GM19455 (cell line): ENCODE results near the gene TTC16.
"Not testable (repeated sequence)": the region's sequence is repeated elsewhere in the genome, so short reads cannot be mapped to it uniquely, and the experiment has no call there.

ENCODE experiments used
- ATAC-seq: cut with Tn5 transposase; IDR thresholded peaks from one replicate; pipeline ENCODE4 v1.9.1; 2021; ENCODE audit not compliant: unreplicated experiment

The TTC16 gene

DNA sequence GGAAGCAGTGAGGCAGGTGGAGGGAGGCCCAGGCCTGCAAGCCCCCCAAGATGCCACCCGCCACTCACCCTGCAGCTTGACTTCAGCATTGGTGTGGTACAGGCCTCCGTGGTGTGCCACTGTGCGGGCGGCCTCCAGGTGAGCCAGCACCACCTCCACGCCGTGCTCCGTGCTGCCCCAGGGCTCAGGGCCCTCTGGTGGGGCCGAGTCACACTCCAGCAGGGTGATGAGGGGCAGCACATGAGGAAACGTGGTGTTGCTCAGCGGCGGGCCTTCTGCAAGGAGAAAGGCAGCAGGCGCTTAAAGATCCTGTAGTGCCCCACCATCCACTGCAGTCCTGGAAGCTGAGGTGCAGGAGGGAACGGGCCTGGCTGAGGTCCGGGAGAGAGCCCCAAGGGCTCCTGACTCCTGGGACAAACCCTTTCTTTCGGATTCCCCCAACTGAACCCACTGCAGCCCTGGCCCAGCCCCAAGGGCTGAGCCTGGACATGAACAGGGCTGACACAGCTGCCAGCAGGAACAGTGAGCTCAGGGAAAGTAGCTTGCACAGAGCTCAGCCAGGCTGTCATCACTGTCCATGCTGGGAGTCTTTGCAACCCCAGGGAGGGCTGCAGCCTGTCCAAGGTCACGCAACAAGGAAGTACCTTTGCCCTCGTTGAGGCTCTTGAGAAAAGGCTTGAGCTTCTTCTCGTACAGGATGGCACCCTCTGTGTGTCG, 23.9 kb downstream of the TTC16 start:
- ATAC-seq = no peak

DNA sequence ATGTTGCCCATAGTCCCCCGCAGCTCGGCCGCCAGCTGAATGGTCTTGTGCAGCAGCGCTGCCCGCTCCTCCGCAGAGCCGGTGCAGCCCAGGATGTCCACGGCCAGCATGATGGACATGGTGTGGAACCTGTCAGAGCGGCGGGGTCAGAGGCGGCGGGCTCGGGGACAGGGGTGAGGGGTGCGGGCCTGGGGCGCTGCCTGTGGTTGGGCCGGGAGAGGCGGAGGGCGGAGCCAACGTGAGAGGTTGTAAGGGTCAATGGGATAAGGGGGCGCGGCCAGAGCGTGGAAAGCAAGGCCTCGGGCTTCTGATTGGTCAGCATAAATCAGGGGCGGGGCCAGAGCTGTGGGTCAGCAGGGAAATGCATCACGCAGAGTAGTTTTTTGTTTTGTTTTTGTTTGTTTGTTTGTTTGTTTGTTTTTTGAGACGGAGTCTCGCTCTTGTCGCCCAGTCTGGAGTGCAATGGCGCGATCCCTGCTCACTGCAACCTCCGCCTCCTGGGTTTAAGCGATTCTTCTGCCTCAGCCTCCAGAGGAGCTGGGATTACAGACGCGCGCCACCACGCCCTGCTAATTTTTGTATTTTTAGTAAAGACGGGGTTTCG, 26.1 kb downstream of the TTC16 start:
- ATAC-seq = no peak

DNA sequence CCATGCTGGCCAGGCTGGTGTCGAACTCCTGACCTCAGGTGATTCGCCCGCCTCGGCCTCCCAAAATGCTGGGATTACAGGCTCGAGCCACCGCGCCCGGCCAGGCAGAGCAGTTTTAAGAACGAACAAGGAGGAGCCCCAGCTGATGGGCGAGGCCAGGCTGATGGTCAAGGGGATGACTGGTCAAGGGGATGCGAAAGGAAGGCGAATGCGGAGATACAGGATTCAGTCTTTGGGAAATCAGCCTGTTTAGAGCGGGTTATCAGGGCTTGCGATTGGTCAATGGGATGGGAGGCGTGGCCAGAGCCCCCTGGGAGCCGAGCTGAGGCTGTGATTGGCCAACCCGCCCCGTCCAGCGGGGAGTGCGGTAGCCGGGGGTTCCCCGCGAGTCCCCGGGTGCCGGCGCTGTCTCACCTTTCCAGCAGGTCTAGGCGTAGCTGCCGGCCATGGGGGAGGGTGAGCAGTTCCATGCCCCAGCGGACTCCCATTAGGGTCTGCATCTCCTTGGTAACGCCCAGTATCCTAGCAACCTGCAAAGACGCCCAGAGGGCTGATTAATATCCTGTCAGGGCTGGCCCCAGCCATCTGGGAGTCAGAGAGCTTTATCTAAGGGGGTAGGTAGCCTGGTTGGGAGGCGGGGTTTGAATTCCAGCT, 26.7 kb downstream of the TTC16 start:
- ATAC-seq = no peak

DNA sequence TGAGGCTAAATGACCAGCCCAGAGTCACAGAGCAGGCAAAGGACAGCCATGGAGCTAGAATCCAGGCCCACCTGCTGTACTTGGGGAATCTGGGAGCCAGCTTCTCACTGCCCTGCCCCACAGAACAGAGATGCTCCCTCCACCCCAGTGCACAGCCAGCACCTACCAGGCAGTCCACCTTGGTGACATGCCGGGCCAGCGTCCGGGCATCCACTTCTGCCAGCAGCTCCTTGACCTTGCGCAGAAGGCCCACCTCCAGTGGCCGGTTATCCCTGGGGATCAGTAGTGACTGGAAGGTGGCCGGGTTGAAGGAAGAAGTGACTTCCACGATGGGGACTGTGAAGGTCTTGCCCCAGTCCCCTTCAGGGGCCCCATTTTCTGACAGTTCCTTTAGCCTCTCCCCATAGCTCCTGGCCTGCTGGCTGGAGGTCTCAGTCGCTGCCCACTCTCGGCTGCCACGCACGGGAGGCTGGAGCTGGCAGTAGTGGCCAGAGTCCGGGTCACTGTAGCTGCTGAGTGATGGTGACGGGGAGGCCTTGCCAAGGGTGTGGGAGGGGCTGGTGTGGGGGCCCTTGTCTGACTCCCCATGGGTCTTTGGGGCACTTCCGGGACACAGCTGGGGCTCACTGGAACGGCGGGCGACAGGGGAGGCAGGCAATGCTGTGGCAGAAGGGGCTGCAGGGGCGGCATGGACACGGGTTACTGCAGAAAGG, 28.7 kb downstream of the TTC16 start:
- no peak for ATAC-seq

DNA sequence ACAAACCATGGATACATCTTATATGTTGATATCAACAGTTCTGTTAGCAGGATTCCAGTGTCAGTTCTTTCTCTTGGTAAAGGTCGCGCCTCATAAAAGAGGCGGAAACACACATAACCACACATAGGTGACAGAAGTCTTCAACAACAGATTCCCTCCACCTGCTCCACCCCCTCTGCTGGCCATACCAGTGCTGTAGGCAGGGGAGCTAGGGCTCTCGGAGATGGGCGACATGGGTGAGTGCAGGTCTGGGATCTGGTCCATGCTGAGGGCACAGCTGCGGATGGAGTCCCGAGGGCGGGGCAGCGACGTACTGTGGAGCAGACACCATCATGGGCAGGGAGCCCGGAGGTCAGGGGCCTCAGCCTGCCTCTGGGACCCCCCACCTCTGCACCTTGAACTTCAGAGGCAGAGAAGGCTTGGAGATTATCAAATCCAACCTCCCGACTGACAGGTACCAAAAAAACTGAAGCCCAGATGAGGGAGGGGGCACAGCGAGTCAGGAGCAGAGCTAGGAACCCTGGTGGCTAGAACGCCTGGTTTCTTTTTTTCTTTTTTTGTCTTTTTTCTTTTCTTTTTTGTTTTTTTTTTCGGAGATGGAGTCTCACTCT, 31.2 kb downstream of the TTC16 start:
- no peak for ATAC-seq

DNA sequence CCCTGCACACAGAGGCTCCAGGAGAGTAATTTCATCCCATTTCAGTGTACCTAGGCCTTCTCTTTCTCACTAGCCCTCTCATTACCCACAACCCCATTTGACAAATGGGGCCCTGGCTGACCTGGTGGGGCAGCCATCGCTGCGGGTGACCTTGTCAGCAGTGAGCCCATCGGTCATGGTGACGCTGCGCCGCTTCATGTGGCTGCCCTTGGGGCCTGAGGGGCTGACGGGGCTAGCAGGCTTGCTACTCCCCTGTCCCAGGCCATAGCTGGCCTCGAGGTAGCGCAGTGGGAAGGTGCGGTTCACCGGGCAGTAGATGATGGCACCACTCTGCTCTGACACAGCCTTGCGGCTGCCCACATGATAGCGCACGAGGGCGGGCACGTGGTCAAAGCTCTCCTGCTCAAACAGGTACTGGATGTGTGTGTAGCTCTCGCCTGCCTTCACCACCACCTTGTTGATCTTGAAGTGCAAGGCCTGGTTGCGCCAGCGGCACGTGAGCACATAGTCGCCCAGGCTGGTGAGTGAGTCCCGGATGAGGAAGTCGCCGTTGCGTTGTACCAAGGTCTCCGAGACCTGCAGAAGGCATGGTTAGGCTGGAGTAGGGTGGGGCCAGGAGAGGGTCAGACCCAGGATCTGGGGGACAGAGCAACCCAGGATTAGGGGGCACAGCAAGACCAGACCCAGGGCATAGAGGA, 33.4 kb downstream of the TTC16 start:
- ATAC-seq = no peak

DNA sequence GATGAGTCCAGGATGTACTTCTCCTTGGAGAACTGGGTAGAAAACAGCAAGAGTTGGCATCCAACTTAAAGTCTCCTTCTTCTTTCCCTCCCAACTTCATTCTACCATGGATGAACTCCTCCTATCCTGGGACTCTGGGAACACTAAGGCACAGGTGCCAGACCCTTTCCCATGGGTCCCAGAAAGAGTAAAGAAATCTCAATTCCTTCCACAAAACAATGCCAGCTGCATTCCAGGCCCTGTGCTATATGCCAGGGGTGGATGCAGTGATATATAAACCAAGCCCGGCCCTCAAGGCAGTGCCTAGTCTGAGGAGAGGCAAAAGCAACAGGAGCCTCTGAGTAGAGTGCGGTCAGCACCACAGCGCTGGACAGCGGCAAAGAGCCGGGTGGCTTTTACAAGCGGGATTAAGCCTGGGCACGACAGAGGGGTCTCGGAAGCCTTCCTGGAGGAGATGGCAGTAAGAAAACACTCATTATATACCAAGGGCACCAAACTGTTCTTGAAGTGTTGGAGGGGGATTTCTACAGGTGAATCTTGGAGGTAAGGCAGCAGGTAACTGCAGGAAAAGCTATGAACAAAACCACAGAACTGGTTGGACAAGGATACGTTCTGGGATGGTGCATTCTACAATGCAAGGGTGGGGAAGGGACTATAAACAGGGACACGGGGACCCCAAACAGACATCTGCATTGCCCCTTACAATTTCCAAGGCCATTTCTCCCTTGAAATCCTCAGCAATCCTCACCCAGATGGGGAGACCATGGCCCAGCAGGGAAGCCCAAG, 35.6 kb downstream of the TTC16 start:
- no peak for ATAC-seq

DNA sequence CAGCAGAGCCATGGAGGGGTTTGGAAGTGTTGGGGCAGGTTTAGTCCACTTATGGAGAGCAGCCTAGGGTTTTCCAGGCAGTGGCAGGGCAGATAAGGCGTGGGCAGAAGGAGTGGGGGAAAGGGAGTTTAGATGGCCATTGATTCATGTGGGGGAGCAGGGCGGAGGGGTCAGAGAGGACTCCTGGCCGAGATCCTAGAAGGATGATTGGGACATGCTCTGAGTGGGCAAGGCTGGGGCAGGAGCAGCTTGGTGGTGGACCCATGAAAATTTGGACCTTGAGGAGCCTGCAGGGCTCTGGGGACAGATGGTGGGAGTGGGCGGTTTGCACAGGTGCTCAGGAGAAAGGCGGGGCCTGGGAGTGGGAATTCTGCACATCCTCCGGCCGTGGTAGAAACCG, 37.3 kb downstream of the TTC16 start:
- no peak for ATAC-seq

DNA sequence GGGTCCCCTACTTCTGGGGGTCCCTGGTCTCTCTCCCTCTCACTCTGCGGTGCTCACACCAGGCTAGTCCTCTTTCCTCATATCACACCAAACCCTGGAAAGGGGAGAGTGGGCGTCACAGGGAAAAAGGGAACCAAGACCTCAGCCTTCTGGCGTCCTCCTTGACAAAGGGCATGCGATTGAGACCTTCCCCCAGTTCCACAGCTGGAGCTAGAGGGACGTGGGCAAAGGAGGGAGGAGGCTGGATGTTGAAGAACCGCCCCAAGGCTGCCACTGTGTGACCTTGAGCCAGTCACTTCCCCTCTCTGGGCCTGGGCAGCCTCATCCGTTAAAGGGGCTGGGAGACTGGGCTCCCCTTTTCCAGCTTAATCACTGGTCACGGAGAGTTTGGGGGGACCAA, 37.7 kb downstream of the TTC16 start:
- no peak for ATAC-seq

DNA sequence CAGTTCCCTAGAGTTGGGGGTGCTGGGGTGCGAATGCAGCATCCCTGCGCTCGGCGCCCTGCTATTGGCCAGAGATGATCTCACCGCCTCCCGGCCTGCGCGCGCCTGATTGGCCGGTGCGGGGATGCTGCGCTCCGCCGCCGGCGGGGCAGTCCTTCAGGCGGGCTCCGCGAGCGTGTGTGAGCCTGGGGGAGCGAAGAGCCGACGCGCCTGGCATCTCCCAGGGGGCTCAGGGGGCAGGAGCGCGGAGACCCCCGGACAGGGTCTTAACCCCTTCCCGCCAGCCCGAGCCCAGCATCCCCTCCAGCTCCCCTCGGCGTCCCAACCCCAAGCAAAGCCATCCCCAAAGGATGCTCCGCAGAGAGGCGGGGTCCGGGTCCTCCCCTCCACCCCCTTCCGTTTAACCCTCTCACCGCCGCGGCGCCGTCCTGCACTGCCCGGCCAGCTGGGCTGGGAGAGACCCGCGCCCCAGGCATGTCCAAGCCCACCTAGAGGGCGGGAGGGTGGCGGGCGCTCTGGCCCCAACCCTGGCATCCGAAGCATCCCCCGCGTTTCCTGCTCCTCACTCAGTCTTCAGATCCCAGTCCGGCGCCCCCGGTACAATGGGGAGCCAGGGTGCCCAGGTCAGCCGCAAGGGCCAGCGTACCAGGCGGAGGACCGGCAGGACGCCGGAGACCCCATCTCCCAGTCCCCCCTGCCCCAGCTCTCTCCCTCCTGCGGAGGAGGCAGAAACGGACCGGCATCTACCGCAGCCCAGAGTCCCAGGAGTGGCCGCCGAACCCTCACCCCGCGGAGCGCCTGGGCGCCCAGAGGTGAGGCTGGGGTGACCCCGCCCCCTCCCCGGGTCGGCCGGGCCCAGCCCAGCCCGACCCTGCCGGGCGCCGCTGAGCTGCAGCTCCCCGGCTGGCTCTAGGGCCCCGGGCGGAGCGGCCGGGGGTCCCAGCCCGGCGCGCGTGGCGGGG, 38.5 kb downstream of the TTC16 start:
- no peak for ATAC-seq

DNA sequence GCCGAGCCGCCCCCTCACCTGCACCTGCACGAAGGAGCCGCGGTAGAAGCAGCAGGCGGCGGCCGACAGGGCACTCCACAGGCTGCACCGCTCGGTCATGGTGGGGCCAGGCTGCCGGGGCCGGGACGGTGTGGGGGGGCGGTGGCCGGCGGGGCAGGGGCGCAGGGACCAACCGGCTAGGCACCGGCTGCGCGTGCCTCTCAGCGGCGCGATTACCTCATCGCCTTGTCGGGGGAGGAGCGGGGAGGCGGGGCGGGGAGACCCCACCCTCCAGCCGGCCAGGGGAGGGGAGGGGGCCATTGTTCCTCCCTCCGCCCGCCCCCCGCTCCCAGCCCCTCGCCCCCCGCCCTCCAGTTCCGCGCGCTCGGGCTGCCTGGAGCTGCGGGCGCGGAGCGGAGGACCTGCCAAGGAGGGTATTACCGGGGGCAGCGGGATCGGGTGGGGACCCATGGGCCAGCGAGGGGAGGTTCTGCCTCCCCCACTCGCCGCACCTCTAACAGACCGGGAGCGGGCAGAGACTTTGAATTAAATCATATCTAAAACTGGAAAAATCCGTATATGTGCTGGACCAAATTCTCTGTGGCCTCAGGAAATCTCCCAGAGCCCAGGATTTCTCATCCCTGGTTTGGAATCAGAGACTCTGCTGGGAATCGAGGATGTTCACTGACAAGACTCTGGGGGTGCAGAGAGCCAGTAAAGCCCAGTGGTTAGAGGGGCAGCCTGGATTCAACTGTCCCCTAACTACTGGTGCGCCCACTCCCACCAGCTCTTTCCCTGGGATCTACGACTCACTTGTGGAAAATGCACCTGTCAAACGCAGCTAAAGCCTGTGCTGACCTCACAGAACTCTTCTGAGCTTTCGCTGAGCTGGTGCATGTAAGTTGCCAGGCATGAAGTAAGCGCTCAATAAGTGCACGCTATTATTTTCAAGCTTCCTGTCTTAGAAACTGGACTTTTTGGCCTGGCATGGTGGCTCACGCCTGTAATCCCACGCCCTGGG, 39.5 kb downstream of the TTC16 start:
- no peak for ATAC-seq

DNA sequence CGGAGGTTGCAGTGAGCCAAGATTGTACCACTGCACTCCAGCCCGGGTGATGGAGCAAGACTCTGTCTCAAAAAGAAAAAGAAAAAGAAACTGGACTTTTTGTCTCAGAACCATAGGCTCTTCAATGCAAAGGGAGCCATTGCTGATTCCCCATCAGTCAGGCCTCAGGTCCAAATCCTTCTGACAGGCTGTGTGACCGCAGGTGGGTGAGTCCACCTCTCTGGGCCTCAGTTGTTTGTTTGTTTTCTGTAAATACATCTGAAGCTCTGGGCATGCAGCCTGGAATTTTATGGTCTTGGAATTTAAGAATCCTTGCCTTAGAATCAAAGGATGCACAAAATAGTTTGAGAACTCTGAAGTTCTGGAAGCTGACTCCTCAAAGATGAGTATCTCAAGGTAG, 40.4 kb downstream of the TTC16 start:
- ATAC-seq = no peak

DNA sequence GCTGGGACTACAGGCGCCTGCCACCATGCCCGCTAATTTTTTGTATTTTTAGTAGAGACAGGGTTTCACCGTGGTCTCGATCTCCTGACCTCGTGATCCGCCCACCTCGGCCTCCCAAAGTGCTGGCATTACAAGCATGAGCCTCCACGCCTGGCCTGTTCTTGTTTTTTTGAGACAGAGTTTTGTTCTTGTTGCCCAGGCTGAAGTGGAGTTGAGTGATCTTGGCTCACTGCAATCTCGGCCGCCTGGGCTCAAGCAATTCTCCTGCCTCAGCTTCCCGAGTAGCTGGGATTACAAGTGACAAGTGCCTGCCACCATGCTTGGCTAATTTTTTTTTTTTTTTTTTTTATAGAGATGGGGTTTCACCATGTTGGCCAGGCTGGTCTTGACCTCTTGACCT, 40.9 kb downstream of the TTC16 start:
- ATAC-seq = not testable (repeated sequence)

DNA sequence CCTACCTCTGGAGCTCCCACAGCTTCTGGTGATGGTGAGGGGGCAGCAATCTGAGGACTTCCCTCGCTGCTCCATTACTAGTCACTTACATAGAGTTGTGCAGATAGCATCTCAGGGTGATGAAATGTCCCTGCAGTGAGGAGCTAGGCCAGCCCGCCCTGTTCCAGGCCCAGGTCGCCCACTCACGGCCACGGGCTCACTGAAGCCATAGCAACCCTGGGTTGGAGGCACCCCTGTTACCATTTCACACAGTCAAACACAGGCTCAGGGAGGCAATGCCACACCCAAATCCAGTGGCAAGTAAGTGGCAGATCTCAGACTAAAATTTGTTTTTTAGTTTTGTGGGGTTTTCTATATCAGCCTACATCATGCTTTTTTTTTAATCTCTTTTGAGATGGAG, 43.0 kb downstream of the TTC16 start:
- ATAC-seq = no peak

DNA sequence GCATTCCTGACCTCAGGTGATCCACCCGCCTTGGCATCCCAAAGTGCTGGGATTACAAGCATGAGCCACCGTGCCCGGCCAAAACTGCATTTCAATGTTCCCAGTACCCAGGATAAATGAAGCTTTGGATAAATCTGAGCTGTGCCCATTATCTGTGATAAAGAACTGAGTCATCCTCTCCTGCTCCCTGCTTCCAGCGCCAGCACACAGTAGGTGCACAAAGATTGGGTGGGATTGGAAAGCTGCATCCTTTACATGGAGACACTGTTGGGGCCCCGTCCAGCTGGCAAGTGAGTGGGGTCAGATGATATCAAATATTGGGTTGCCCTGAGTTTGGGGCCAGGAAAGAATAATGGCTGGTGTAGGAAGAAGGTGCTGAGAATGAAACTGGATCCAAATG, 45.2 kb downstream of the TTC16 start:
- no peak for ATAC-seq

DNA sequence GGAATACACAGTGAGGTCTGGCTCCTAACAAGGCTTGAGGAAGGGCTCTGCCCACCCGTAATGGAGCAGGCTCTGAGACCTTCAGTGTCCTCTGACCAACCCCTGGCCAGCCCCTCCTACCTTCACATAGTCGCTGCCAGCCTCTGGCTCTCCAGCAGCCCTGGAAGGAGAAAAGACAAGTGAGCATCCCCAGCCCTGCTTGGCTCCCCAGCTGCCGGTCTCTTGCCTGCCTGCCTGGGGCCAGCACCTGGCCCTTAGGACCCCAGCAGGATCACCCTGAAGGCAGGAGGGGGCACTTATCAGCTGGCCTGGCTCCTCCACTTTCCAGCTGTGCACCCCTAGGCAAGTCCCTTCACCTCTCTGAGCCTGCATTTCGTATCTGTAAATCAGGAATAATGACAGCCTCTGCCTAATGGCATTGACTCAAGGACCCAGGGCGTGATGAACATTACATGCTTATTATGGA, 45.6 kb downstream of the TTC16 start:
- ATAC-seq = no peak

DNA sequence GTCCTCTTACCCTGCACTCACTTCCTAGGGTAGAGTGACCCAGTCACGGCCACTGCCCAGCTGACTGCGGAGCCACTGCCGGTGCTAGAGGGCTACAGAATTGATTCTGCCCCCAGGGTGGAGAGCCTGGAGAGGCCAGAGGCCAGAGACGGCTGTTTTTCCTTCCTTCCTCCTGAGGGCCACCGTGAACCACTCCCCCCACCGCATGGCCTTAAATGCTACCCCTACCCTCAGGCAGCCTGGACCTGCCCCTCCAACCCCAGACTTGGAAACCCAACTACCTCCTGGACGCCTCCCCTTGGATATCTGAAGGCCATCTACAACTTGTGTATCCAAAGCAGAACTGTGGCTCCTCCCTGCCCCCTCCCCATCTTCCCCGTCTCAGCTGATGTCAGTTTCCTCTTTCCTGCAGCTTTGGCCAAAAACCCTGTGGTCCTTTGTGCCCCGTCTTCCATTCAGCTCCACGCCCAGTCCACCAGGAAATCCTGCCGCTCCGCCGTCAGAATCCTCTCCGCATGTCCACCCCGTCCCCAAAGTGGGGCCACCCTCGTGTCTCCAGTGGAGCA, 46.3 kb downstream of the TTC16 start:
- ATAC-seq = no peak
